Karpas-422 (cell line): ENCODE data around the gene POLG2. TPM values are rescaled to one million over a fixed set of nuclear protein-coding genes. Genes with fewer than 3 reads are reported as not detected.

Experiments
- DNase-seq: peaks from one replicate; pipeline ENCODE4 v3.0.0-alpha.2; 2015
- H2AFZ ChIP-seq: fragments of 200-600 bp; sonication (generic); 2 replicates; pipeline ENCODE4 v1.6.1; 2014; ENCODE audit warnings: antibody characterized with exemption, low read length, mixed read lengths
- H3K27ac ChIP-seq: fragments of 200-600 bp; sonication (generic); 2 replicates; pipeline ENCODE4 v1.5.1; 2014; ENCODE audit warnings: mild to moderate bottlenecking, low read length, moderate library complexity
- H3K27me3 ChIP-seq: fragments of 200-600 bp; sonication (generic); 2 replicates; pipeline ENCODE4 v1.6.1; 2014; ENCODE audit warnings: low read length, mixed read lengths
- H3K36me3 ChIP-seq: fragments of 200-600 bp; sonication (generic); 2 replicates; pipeline ENCODE4 v1.6.1; 2014; ENCODE audit warnings: low read length, mixed read lengths; ENCODE audit not compliant: insufficient read depth
- H3K4me1 ChIP-seq: fragments of 200-600 bp; sonication (generic); 2 replicates; pipeline ENCODE4 v1.6.1; 2014; ENCODE audit warnings: mild to moderate bottlenecking, low read length, mixed read lengths
- H3K4me2 ChIP-seq: fragments of 200-600 bp; sonication (generic); 2 replicates; pipeline ENCODE4 v1.6.1; 2014; ENCODE audit warnings: low read length, low read depth, mild to moderate bottlenecking; ENCODE audit not compliant: poor library complexity, severe bottlenecking
- H3K4me3 ChIP-seq: fragments of 200-600 bp; sonication (generic); 2 replicates; pipeline ENCODE4 v1.5.1; 2014; ENCODE audit warnings: mild to moderate bottlenecking, antibody characterized with exemption, low read length, mixed read lengths
- H3K79me2 ChIP-seq: fragments of 200-600 bp; sonication (generic); 2 replicates; pipeline ENCODE4 v1.6.1; 2014; ENCODE audit warnings: mild to moderate bottlenecking, low read length, mixed read lengths
- H3K9ac ChIP-seq: fragments of 200-600 bp; sonication (generic); 2 replicates; pipeline ENCODE4 v1.6.0; 2014; ENCODE audit warnings: low read length
- H3K9me2 ChIP-seq: fragments of 200-600 bp; sonication (generic), shearing (Covaris generic); replicated peaks from 2 replicates; pipeline ENCODE4 v1.6.0; 2014; ENCODE audit warnings: mild to moderate bottlenecking, low read length, moderate library complexity; ENCODE audit not compliant: insufficient read depth
- H3K9me3 ChIP-seq: fragments of 300-700, 200-600 bp; sonication (generic); 2 replicates; pipeline ENCODE4 v1.6.1; 2014; ENCODE audit warnings: low read length, mixed read lengths
- H4K20me1 ChIP-seq: fragments of 200-600 bp; sonication (generic); 2 replicates; pipeline ENCODE4 v1.6.1; 2014; ENCODE audit warnings: mild to moderate bottlenecking, antibody characterized with exemption, low read length, low read depth; ENCODE audit not compliant: insufficient read depth
- total RNA-seq: library from RNA; depleted of rRNA; stranded (reverse); fragments of >200 nt; shearing (Covaris generic); gene quantifications from 2 replicates; pipeline ENCODE4 v1.2.3, GENCODE V29; 2014; ENCODE audit warnings: low replicate concordance

POLG2 gene
- total RNA-seq, 1 experiment from 2014 or later, result 25.3 TPM

- Histone ChIP-seq H3K36me3 (peaks cover 69% of the 10 kb centered on the region; the same call in 1 of the 2 replicates), H3K9ac (no peak overlapping the region), H3K9me2 (no peaks in the 10 kb centered on the region), H3K4me3 (no peak overlapping the region), H3K79me2 (peaks cover 60% of the 10 kb centered on the region), H3K4me2 (no peak overlapping the region), H3K27me3 (no peaks in the 10 kb centered on the region), H3K9me3 (no peaks in the 10 kb centered on the region), H2AFZ (no peak overlapping the region), H3K27ac (no peak overlapping the region), H4K20me1 (no peaks in the 10 kb centered on the region), H3K4me1 (peaks cover 24% of the 10 kb centered on the region)
- peak; percentile 49 for DNase-seq
Measured at GRCh38 chr17:64515419-64515818, 18.6 kb upstream of the POLG2 start.

DNA sequence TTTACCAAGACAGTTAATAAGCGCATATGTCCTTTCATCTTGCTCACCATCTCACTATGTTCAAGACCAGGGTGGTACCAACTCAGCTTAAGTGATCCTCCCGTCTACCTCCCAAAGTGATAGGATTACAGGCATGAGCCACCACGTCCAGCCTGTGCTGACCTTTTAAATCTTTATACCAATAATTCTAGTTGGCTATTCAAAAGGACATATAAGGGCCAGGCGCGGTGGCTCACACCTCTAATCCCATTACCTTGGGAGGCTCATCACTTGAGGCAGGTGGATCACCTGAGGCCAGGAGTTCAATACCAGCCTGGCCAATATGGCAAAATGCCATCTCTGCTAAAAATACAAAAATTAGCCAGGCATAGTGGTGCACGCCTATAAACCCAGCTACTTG is 12.3 kb upstream of the POLG2 start:
- Histone ChIP-seq H3K36me3 (peaks cover 47% of the 10 kb centered on the region), H3K9me3 (no peaks in the 10 kb centered on the region), H3K9ac (no peak overlapping the region), H3K4me2 (no peak overlapping the region), H3K4me1 (peaks cover 28% of the 10 kb centered on the region), H3K79me2 (peaks cover 72% of the 10 kb centered on the region), H3K27ac (no peak overlapping the region), H2AFZ (no peak overlapping the region), H4K20me1 (peaks cover 35% of the 10 kb centered on the region), H3K4me3 (no peak overlapping the region), H3K27me3 (no peaks in the 10 kb centered on the region), H3K9me2 (no peaks in the 10 kb centered on the region)
- DNase-seq, result no peak

DNA sequence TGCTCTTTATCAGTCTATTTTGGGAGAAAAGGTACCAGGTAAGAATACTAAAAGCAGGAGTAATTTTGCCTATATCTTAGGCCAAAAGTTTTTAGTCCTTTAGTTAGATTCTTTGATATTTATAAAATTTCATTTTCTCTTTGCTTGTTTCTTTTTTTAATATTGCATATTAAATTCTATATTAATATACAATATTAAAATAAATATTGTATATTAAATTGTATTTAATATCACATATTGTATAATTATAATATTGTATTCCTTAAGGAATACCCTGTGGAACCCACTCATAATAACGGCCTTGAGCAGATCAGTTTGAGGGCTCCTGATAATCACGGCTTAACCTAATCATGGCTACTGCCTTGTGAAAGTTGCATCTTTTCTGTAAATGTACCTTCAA is 11.8 kb upstream of the POLG2 start:
- H3K4me3 ChIP-seq, result peak overlapping the region; percentile 97; the same call in 1 of the 2 replicates
- peak overlapping the region; percentile 97 for H3K4me2 ChIP-seq
- H3K9ac ChIP-seq, result no peak overlapping the region
- H3K9me2 ChIP-seq, result no peaks in the 10 kb centered on the region
- H3K27me3 ChIP-seq, result no peaks in the 10 kb centered on the region
- no peak overlapping the region for H2AFZ ChIP-seq
- peaks cover 48% of the 10 kb centered on the region for H3K36me3 ChIP-seq
- no peak for DNase-seq
- H3K4me1 ChIP-seq, result peaks cover 28% of the 10 kb centered on the region
- no peak overlapping the region for H3K27ac ChIP-seq
- no peaks in the 10 kb centered on the region for H3K9me3 ChIP-seq
- H3K79me2 ChIP-seq, result peaks cover 72% of the 10 kb centered on the region
- peaks cover 40% of the 10 kb centered on the region for H4K20me1 ChIP-seq

- Histone ChIP-seq H3K27me3 (no peaks in the 10 kb centered on the region), H3K4me2 (peak overlapping the region; percentile 97), H3K9ac (peak overlapping the region; percentile 100), H3K9me2 (no peaks in the 10 kb centered on the region), H4K20me1 (peaks cover 53% of the 10 kb centered on the region), H3K79me2 (peaks cover 71% of the 10 kb centered on the region), H3K27ac (peak overlapping the region; percentile 94), H3K36me3 (peaks cover 48% of the 10 kb centered on the region), H2AFZ (peak overlapping the region; percentile 49; the same call in 1 of the 2 replicates), H3K4me3 (peak overlapping the region; percentile 97), H3K4me1 (peaks cover 36% of the 10 kb centered on the region), H3K9me3 (no peaks in the 10 kb centered on the region)
- peak; percentile 86 for DNase-seq
Measured at GRCh38 chr17:64507413-64507782, 10.5 kb upstream of the POLG2 start.

- Histone ChIP-seq H3K79me2 (peaks cover 67% of the 10 kb centered on the region), H3K27me3 (no peaks in the 10 kb centered on the region), H2AFZ (peak within 1 kb of the TSS; percentile 49), H3K9me2 (no peaks in the 10 kb centered on the region), H3K36me3 (peaks cover 50% of the 10 kb centered on the region), H3K4me3 (peak within 1 kb of the TSS; percentile 97), H3K4me2 (peak within 1 kb of the TSS; percentile 97), H3K27ac (peak within 1 kb of the TSS; percentile 94), H3K4me1 (peaks cover 42% of the 10 kb centered on the region), H3K9ac (peak within 1 kb of the TSS; percentile 100), H3K9me3 (no peaks in the 10 kb centered on the region), H4K20me1 (peaks cover 58% of the 10 kb centered on the region)
- peak; percentile 99 for DNase-seq
Measured at GRCh38 chr17:64506576-64507412, 9.9 kb upstream of the POLG2 start, which contains the start of gene CEP95. TSS of gene CEP95 (plus strand) at chr17:64506977. CDS start at chr17:64507098, 121 bp downstream.

GRCh38 chr17:64506201-64506575 is 9.3 kb upstream of the POLG2 start, which contains the start of gene DDX5:
TSS of gene DDX5 (minus strand) at chr17:64506289. CDS start at chr17:64506119, 170 bp downstream.
- H4K20me1 ChIP-seq, result peaks cover 63% of the 10 kb centered on the region
- peak within 1 kb of the TSS; percentile 49 for H2AFZ ChIP-seq
- peaks cover 55% of the 10 kb centered on the region for H3K36me3 ChIP-seq
- H3K9ac ChIP-seq, result peak within 1 kb of the TSS; percentile 100
- peaks cover 66% of the 10 kb centered on the region for H3K79me2 ChIP-seq
- DNase-seq, result no peak
- H3K4me3 ChIP-seq, result peak within 1 kb of the TSS; percentile 97
- no peaks in the 10 kb centered on the region for H3K27me3 ChIP-seq
- H3K4me2 ChIP-seq, result peak within 1 kb of the TSS; percentile 97
- peaks cover 49% of the 10 kb centered on the region for H3K4me1 ChIP-seq
- H3K9me2 ChIP-seq, result no peaks in the 10 kb centered on the region
- no peaks in the 10 kb centered on the region for H3K9me3 ChIP-seq
- H3K27ac ChIP-seq, result peak within 1 kb of the TSS; percentile 94

GRCh38 chr17:64505340-64506200 is 8.7 kb upstream of the POLG2 start:
- Histone ChIP-seq H3K9me2 (no peaks in the 10 kb centered on the region), H3K27me3 (no peaks in the 10 kb centered on the region), H3K4me2 (peak overlapping the region; percentile 97), H2AFZ (no peak overlapping the region), H3K9me3 (no peaks in the 10 kb centered on the region), H3K4me3 (peak overlapping the region; percentile 97), H3K9ac (peak overlapping the region; percentile 100), H3K27ac (peak overlapping the region; percentile 94), H3K36me3 (peaks cover 62% of the 10 kb centered on the region), H3K79me2 (peaks cover 66% of the 10 kb centered on the region), H3K4me1 (peaks cover 54% of the 10 kb centered on the region), H4K20me1 (peaks cover 69% of the 10 kb centered on the region)
- DNase-seq, result peak; percentile 94
